ENCODE data around the gene GPR162. TPM values are rescaled to one million over a fixed set of nuclear protein-coding genes. Genes with fewer than 3 reads are reported as not detected.

The GPR162 gene
- total RNA-seq, 2 donors from 2014 or later = 5.3 to 8.4 TPM

DNA sequence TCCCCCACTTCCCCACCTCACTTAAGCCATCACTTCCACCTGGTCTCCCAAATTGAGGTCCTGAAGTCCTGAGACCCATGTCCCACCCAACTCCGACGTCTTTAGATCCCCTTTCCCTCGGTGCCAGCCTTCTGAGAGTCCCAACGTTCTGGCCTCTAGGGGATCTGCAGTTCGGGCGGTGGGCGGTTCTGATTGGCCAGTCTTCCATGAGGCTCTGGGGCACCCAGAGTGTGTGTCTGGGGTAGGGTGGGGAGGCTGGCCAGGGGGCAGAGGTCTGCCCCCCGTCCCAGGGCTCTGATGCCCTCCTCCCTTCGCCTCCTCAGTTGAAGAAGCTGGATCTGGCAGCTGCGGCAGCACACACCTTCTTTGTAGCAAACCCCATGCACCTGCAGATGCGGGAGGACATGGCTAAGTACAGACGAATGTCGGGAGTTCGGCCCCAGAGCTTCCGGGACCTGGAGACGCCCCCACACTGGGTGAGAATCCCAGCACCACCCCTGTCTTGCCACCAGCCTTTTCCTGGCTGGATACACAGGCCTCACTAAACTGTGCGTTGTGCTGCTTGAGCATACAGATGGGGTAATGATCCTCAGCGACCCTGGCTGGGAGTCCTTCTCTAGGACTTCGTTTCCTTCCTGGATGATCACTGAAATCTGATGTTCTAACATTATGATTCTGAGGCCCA, 8.1 kb downstream of the GPR162 start:
- intact Hi-C loops (cut with DNase I) = loop anchor here (5.0 to 10.0 kb wide), 3 partner anchors 75 to 215 kb away; partner anchors contain the start of gene MLF2 (in 2 of the 2)
- DNase-seq (no peak), ATAC-seq (peak; percentile 3 to 7)

GRCh38 chr12:6830286-6830890, 8.8 kb downstream of the GPR162 start:
- ATAC-seq = no peak
- intact Hi-C loops (cut with DNase I) = no loop called here
- DNase-seq = no peak

DNA sequence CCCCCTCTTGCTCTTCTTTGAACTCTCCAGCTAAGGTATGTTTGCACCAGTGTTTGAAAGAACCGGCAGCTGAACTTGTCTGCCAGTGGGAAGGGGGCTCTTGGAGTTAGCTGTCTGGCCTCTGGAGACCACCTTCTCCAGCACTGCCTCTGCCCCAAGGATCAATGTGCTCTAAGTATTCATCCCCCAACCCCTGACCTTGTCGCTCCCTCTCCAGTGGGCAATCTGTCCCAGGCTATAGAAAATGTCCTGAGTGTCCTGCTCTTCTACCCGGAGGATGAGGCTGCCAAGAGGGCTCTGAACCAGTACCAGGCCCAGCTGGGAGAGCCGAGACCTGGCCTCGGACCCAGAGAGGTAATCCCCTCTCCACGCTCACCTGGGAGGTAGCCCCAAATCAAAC, 9.4 kb downstream of the GPR162 start:
- intact Hi-C loops (cut with DNase I) = no loop called here
- DNase-seq = no peak
- no peak for ATAC-seq

DNA sequence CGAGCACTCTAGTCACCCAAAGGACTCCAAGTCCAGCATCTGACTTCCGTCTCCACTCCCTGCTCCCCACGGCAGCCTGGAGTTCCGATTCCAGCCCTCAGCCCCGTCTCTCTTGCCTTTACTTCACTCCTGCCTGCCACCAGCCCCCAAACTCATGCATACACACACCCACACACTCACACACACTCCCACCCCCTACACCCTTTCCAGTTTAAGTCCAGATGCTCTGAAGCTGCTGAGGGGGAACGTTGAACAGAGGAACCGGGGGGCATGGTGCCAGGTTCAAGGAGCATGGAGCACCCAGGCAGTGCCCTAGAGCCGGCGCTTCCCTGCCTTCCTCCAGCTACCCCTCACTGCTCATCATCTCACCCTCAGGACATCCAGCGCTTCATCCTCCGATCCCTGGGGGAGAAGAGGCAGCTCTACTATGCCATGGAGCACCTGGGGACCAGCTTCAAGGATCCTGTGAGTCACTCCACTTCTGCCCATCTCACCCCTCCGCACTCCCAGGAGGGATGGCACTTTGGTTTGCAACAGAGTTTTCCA, 9.9 kb downstream of the GPR162 start:
- DNase-seq (no peak), ATAC-seq (no peak)
- intact Hi-C loops (cut with DNase I) = no loop called here

- no peak for DNase-seq
- intact Hi-C loops (cut with DNase I) = no loop called here
- ATAC-seq = no peak
These were observed 10.5 kb downstream of the GPR162 start for GRCh38 chr12:6832125-6832524.

- peak; percentile 12 to 16 for ATAC-seq
- DNase-seq = no peak
- intact Hi-C loops (cut with DNase I) = no loop called here
These were observed 11.7 kb downstream of the GPR162 start for GRCh38 chr12:6833189-6833890.

DNA sequence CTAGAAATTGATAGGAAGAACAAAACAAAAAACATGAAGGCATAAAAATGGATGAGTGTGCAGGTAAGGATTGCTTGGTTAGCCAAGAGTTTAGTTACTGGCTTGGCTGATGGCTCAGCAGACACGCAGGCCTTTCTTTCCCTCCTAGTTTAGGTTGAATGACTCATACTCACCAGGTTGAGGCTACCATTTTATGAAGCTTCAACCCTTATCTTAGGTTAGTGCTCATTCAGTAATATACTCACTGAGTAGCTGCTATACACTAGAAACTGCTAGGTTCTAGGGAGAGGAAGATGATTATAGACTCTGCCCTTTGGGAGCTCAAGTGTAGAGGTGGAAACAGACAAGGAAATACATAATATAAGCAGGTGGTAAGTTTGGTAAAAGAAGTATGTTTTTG, 12.6 kb downstream of the GPR162 start:
- DNase-seq (no peak), ATAC-seq (no peak)
- intact Hi-C loops (cut with DNase I) = no loop called here

GRCh38 chr12:6834873-6835272, 13.3 kb downstream of the GPR162 start:
- DNase-seq = no peak
- no peak for ATAC-seq
- intact Hi-C loops (cut with DNase I) = no loop called here

DNA sequence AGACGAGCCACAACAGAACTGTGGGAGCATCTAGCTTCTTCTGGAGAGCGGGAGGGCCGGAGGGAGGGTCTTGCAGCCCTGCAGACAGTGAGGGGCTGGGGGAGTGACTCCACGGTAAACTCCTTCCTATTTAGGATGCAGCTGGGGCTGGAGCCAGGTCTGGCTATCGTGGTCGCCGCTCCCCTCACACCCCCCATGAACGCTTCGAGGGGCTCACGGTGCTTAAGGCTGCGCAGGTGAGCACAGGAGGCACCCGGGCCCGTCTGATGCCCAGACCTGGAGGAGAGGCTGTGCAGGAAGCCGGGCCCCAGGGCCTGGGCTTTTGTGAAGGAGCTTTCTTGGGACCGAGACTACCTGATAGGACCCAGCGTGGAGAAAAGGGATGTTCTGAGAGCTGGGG, 15.2 kb downstream of the GPR162 start:
- intact Hi-C loops (cut with DNase I) = no loop called here
- ATAC-seq = no peak
- no peak for DNase-seq

DNA sequence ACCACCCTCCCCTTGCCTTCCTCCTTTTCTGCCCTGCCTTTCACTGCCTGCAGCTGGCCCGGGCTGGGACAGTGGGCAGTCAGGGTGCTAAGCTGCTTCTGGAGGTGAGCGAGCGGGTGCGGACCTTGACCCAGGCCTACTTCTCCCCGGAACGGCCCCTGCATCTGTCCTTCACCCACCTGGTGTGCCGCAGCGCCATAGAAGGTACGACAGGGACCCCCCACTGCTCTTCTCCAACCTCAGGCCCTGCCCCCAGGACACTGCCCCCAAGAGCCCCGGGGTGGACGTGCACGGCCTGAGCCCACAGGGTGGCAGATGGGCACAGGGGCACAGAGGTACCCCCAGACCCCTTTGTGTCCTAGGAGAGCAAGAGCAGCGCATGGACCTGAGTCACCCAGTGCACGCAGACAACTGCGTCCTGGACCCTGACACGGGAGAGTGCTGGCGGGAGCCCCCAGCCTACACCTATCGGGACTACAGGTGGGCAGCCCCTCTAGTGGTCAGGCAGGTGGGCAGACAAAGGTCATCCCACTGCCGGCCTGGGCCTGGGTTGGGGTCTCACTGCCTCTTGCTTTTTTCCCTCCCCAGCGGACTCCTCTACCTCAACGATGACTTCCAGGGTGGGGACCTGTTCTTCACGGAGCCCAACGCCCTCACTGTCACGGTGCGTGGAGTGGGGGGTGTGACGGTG, 15.9 kb downstream of the GPR162 start:
- DNase-seq = no peak
- ATAC-seq = no peak
- intact Hi-C loops (cut with DNase I) = no loop called here

- no peak for DNase-seq
- no peak for ATAC-seq
- intact Hi-C loops (cut with DNase I) = no loop called here
These were observed 17.2 kb downstream of the GPR162 start for GRCh38 chr12:6838854-6839253.

GRCh38 chr12:6839482-6840201, 18.0 kb downstream of the GPR162 start:
- ATAC-seq (no peak), DNase-seq (no peak)
- intact Hi-C loops (cut with DNase I) = no loop called here

DNA sequence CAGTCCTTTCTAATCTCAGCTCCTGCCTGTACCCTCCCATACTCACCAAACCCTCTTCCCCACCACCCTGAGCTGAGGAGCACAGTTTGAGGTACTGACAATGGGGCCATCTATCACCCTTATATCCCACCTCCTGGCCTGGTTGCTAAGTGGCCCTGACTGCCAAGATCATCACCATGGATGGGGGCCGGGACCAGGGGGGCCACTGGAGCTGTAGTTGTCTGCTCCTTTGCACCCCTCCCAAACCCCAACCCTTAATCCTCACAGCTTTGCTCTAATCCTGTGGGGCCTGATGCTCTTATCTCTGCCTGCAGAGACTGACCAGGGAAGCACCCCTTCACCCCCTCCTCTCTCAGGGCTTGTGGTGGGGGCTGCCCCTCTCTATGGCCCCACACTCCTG, 18.7 kb downstream of the GPR162 start:
- no peak for DNase-seq
- peak; percentile 2 to 18 for ATAC-seq
- intact Hi-C loops (cut with DNase I) = no loop called here

DNA sequence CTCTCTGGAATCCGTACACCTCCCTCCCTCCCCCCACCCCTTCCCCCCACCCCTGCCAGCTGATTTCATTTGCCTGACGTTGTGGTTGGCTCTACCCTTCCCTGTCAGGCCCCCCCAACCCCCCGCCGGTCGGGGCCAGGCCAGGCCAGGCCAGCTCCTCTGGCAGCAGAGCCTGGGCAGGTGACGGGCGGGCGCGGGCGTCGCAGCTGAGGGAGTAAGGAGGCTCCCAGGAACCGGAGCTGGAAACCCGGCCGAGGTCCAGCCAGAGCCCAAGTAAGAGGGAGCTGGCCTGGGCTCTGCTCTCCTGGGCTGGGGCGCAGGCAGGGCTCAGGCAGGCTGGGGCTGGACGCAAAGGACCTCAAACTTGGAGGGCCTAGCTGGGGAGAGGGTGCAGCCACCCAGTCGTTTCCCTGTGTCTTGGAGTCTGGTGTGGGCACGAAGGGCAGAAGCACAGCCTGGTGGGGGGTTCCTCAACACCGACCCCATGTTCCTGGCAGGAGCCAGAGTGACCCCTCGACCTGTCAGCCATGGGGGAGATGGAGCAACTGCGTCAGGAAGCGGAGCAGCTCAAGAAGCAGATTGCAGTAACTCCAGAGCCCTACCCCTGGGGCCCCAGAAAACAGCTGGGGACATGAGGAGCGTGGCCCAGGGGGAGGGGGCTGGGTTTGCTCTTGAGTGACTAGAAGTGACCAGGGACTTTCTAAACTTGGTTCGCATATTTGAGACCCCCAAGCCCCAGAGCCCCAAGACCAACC, 19.3 kb downstream of the GPR162 start, which contains the start of gene GNB3:
GNB3 (plus strand) TSS at position 165 of the 755 bp plus-strand sequence; CDS start at position 528, 363 bp downstream.
- intact Hi-C loops (cut with DNase I) = no loop called here
- ATAC-seq = peak; percentile 34 to 76

GRCh38 chr12:6842075-6842474, 20.5 kb downstream of the GPR162 start:
- intact Hi-C loops (cut with DNase I) = no loop called here
- no peak for DNase-seq
- ATAC-seq = no peak

More for the DNA sequence above, 19.3 kb downstream of the GPR162 start, which contains the start of gene GNB3:
- DNase-seq = no peak

DNA sequence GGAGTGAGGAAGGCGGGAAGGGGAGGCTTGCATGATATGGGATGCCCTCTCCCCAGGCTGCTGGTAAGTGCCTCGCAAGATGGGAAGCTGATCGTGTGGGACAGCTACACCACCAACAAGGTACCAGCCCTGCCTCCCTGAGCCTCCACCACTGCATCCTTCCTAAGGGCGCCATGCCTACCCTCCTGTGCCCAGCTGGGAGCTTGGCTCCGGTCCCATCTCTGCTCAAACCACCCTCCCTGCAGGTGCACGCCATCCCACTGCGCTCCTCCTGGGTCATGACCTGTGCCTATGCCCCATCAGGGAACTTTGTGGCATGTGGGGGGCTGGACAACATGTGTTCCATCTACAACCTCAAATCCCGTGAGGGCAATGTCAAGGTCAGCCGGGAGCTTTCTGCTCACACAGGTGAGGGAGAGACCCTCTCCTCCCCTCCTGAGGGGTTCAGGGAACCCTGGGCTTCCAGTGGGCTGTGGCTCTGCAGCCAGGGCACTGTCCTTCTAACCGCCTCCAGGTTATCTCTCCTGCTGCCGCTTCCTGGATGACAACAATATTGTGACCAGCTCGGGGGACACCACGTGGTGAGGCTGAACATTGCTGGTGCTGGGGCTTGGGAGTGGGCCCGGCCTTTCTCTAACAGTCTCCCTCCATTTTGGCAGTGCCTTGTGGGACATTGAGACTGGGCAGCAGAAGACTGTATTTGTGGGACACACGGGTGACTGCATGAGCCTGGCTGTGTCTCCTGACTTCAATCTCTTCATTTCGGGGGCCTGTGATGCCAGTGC, 21.7 kb downstream of the GPR162 start:
- ATAC-seq (no peak), DNase-seq (no peak)
- intact Hi-C loops (cut with DNase I) = no loop called here

DNA sequence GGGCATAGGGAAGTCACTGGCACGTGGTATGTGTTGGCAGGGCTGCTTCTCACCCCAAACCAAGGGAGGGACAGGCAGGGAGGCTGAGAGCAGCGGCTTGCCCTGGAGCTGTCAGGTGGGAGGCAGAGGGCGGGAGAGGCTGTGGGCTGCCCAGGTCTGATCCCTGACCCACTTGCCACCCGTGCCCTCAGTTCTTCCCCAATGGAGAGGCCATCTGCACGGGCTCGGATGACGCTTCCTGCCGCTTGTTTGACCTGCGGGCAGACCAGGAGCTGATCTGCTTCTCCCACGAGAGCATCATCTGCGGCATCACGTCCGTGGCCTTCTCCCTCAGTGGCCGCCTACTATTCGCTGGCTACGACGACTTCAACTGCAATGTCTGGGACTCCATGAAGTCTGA, 23.8 kb downstream of the GPR162 start:
- ATAC-seq (no peak), DNase-seq (no peak)
- intact Hi-C loops (cut with DNase I) = no loop called here
